Fibroblast of lung (primary cell): ENCODE measurements around the gene SLC52A3.

Experiments
- EZH2 ChIP-seq: IDR thresholded peaks from 2 replicates; pipeline ENCODE4 v1.5.1; 2012; ENCODE audit warnings: low read length, control low read depth, mild to moderate bottlenecking; ENCODE audit errors: missing control alignments
- TF ChIP-seq, protein P1 (sequence below), 2 donors: IDR thresholded peaks in 1 of 2; conservative IDR thresholded peaks in 1 of 2; 1 replicate in 1 of 2; 2 replicates in 1 of 2; pipeline ENCODE4 v1.5.1; 2011 to 2012; ENCODE audit warnings: low read length in 2 of 2, control low read depth in 1 of 2, inconsistent platforms in 1 of 2, low read depth in 1 of 2, mild to moderate bottlenecking in 1 of 2

DNA sequence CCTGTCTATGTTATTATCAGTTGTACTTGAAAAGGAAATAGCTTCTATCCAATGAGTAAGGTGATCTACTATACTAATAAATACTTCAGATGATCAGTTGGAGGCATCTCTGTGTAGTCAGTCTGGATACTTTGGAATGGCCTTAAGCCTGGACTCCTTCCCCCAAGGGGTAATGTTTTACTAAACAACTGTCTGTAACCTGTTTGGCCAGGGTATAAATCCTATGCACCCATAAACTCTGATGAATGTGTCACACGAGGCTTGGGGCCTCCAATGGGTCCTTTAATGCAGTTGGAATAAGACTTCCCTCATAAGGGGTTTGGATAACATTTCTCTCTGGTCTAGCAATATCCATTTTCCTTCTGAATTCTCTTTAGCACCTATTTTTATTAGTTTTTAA lies 19.5 kb upstream of the SLC52A3 start:
- TF ChIP-seq, protein P1, sequence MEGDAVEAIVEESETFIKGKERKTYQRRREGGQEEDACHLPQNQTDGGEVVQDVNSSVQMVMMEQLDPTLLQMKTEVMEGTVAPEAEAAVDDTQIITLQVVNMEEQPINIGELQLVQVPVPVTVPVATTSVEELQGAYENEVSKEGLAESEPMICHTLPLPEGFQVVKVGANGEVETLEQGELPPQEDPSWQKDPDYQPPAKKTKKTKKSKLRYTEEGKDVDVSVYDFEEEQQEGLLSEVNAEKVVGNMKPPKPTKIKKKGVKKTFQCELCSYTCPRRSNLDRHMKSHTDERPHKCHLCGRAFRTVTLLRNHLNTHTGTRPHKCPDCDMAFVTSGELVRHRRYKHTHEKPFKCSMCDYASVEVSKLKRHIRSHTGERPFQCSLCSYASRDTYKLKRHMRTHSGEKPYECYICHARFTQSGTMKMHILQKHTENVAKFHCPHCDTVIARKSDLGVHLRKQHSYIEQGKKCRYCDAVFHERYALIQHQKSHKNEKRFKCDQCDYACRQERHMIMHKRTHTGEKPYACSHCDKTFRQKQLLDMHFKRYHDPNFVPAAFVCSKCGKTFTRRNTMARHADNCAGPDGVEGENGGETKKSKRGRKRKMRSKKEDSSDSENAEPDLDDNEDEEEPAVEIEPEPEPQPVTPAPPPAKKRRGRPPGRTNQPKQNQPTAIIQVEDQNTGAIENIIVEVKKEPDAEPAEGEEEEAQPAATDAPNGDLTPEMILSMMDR (conservative IDR thresholded peaks at IDR 0.05 in 1 of 2, IDR thresholded peaks at IDR 0.05 in 1 of 2; ENCODE audit: low read depth in 1 of 2, low read length in 2 of 2): no peak
- TF ChIP-seq EZH2: no peak
